Measurements from ENCODE around the gene THAP12.

GRCh38 chr11:76329983-76330382 is 50.9 kb downstream of the THAP12 start:
- TF ChIP-seq POLR2A (IDR thresholded peaks at IDR 0.05; ENCODE audit: low read depth, low read length) (no peak), TAF1 (IDR thresholded peaks at IDR 0.05; ENCODE audit: low read depth, low read length) (no peak), POLR2AphosphoS5 (IDR thresholded peaks at IDR 0.05; ENCODE audit: low read depth, low read length) (no peak), SPI1 (IDR thresholded peaks at IDR 0.05; ENCODE audit: low read depth, low read length) (no peak), POU2F2 (IDR thresholded peaks at IDR 0.05; ENCODE audit: low read depth, low read length) (no peak)

Data from GM12891 (cell line).